Astrocyte (in vitro differentiated cells and primary cell): ENCODE data around the gene TPO. TPM values are rescaled to one million over a fixed set of nuclear protein-coding genes. Genes with fewer than 3 reads are reported as not detected.

ENCODE experiments used
- DNase-seq: peaks from one replicate; pipeline ENCODE4 v3.0.0-alpha.2; 2010; ENCODE audit warnings: low read depth
- FAIRE-seq: peaks from 2 replicates; lab custom pipeline; 2011; peaks lifted over from hg19 to GRCh38; lab: Jason Lieb, UNC
- H2AFZ ChIP-seq: 2 replicates; pipeline ENCODE4 v1.6.0; 2012; ENCODE audit warnings: low read depth, low read length, inconsistent platforms
- H3K27ac ChIP-seq: 2 replicates; pipeline ENCODE4 v1.5.1; 2011; ENCODE audit warnings: low read depth, low read length, inconsistent platforms
- H3K27me3 ChIP-seq: 2 replicates; pipeline ENCODE4 v1.6.0; 2011; ENCODE audit warnings: low read length, inconsistent platforms; ENCODE audit not compliant: insufficient read depth
- H3K36me3 ChIP-seq: 2 replicates; pipeline ENCODE4 v1.5.1; 2011; ENCODE audit warnings: low read length, inconsistent platforms; ENCODE audit not compliant: insufficient read depth
- H3K4me1 ChIP-seq: 2 replicates; pipeline ENCODE4 v1.5.1; 2011; ENCODE audit warnings: low read length, inconsistent platforms; ENCODE audit not compliant: insufficient read depth
- H3K4me2 ChIP-seq: 2 replicates; pipeline ENCODE4 v1.6.0; 2012; ENCODE audit warnings: low read length, inconsistent platforms
- H3K4me3 ChIP-seq: 2 replicates; pipeline ENCODE4 v1.5.1; 2011; ENCODE audit warnings: low read depth, mild to moderate bottlenecking, low read length, inconsistent platforms; ENCODE audit not compliant: insufficient read depth
- H3K79me2 ChIP-seq: 2 replicates; pipeline ENCODE4 v1.6.0; 2012; ENCODE audit warnings: mild to moderate bottlenecking, low read length, inconsistent platforms; ENCODE audit not compliant: insufficient read depth
- H3K9ac ChIP-seq: 2 replicates; pipeline ENCODE4 v1.6.0; 2012; ENCODE audit warnings: mild to moderate bottlenecking, low read length, inconsistent platforms
- H3K9me3 ChIP-seq: 2 replicates; pipeline ENCODE4 v1.5.1; 2012; ENCODE audit warnings: low read depth, mild to moderate bottlenecking, low read length, inconsistent platforms; ENCODE audit not compliant: insufficient read depth
- H4K20me1 ChIP-seq: 2 replicates; pipeline ENCODE4 v1.6.0; 2012; ENCODE audit warnings: low read length, inconsistent platforms; ENCODE audit not compliant: insufficient read depth
- H3K27ac Mint-ChIP-seq: one replicate; pipeline ENCODE4 v1.8.0; 2021; ENCODE audit warnings: mild to moderate bottlenecking, mixed read lengths; ENCODE audit not compliant: unreplicated experiment
- H3K27me3 Mint-ChIP-seq: one replicate; pipeline ENCODE4 v1.8.0; 2021; ENCODE audit warnings: low read depth, mixed read lengths; ENCODE audit not compliant: unreplicated experiment
- H3K36me3 Mint-ChIP-seq: one replicate; pipeline ENCODE4 v1.8.0; 2021; ENCODE audit warnings: low read depth, mixed read lengths; ENCODE audit not compliant: unreplicated experiment
- H3K4me1 Mint-ChIP-seq: one replicate; pipeline ENCODE4 v1.8.0; 2021; ENCODE audit warnings: low read depth, mixed read lengths; ENCODE audit not compliant: unreplicated experiment
- H3K4me3 Mint-ChIP-seq: one replicate; pipeline ENCODE4 v1.8.0; 2021; ENCODE audit warnings: mild to moderate bottlenecking, moderate library complexity, mixed read lengths; ENCODE audit not compliant: unreplicated experiment
- H3K9me3 Mint-ChIP-seq: one replicate; pipeline ENCODE4 v1.8.0; 2021; ENCODE audit warnings: mild to moderate bottlenecking, mixed read lengths; ENCODE audit not compliant: unreplicated experiment
- CTCF ChIP-seq: IDR thresholded peaks from 2 replicates; pipeline ENCODE4 v1.5.1; 2011; ENCODE audit warnings: low read depth, mild to moderate bottlenecking, inconsistent platforms, low read length, moderate library complexity; ENCODE audit not compliant: insufficient read depth
- EZH2 ChIP-seq: IDR thresholded peaks from 2 replicates; pipeline ENCODE4 v1.6.1; 2012; ENCODE audit warnings: mild to moderate bottlenecking, low read length, inconsistent platforms; ENCODE audit not compliant: insufficient read depth
- total RNA-seq: library from RNA; stranded (reverse); gene quantifications from 2 replicates; pipeline ENCODE4 v1.2.1, GENCODE V29; 2021

The TPO gene
- total RNA-seq, 1 donor from 2014 or later, result not detected

DNA sequence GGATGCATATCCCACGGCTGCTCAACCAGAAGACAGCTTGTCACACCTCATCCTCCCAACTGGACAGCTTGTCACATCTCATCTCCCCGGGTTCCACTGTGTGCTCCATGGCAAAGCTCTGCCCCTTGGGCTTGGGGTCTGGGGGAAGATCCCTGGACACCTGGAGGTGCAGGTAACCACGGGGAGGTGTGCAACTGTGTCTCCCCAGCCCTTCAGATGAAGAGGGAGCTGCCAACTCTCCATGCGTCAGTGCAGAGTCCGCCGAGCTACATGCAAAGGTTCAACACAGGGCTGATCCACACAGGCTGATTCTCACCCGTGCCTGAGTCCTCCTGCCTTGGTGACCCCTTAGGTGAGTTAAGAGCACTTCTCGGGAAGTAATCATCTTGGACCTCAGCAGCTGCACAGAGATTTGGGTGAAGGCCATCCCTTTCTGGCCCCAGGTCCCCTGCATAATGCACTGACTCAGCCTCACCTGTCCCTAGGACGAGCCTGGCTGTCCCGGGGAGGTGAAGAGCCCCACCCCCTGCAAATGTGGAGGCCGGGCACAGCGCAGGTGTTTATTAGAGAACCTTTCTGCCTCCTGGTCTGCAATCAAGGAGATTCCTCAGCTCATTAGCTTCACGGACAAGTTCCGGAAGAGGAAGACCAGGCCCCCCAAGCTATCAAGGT lies 173.1 kb downstream of the TPO start:
- Histone ChIP-seq H3K79me2 (no peaks in the 10 kb centered on the region), H3K4me1 (peaks cover 31% of the 10 kb centered on the region), H3K27me3 (no peaks in the 10 kb centered on the region), H3K4me3 (no peak overlapping the region), H3K9ac (no peak overlapping the region), H2AFZ (no peak overlapping the region), H3K36me3 (no peaks in the 10 kb centered on the region), H3K27ac (no peak overlapping the region), H3K9me3 (no peaks in the 10 kb centered on the region), H3K4me2 (no peak overlapping the region), H4K20me1 (no peaks in the 10 kb centered on the region)
- Mint-ChIP-seq H3K27me3 (peaks cover 21% of the 10 kb centered on the region), H3K9me3 (peaks cover 4% of the 10 kb centered on the region), H3K4me3 (no peak overlapping the region), H3K4me1 (peaks cover 20% of the 10 kb centered on the region), H3K27ac (no peak overlapping the region), H3K36me3 (peaks cover 6% of the 10 kb centered on the region)
- no peak for DNase-seq
- FAIRE-seq, result no peak
- TF ChIP-seq EZH2 (no peak), CTCF (no peak)

DNA sequence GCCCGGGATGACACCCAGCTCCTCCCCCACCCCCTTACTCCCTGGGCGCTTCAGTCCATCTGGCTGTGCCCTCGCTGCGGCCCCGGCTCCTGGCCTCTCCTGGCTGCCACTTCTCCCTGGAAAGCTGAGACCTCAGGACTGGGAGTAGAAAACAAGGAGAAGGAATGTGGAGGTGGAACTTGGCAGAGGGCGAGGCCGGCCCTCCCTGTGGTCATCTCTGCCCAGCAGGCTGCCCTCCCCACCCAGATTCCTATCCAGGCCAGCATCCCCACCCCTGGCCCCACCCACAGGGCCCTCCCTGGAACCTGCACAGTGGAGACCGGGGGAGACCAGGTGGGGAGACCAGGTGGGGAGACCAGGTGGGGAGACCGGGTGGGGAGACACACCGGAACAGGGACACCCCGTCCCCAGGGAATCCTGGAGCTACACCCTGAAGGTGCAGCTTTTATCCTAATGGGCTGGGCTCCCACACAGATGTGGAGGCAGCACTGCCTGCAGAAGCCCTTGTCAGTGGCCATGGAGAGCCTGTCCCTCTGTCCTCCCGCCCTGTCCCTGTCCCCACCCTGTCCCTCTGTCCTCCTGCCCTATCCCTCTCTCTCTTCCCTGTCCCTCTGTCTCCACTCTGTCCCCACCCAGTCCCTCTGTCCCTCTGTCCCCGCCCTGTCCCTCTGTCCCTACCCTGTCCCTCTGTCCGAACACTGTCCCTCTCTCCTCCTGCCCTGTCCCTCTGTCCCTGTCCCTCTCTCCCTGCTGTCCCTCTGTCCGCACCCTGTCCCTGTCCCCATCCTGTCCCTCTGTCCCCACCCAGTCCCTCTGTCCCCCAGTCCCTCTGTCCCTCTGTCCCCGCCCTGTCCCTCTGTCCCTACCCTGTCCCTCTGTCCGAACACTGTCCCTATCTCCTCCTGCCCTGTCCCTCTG lies 173.9 kb downstream of the TPO start:
- FAIRE-seq, result no peak
- H3K9me3 Mint-ChIP-seq, result peaks cover 2% of the 10 kb centered on the region
- no peak overlapping the region for H3K4me3 Mint-ChIP-seq
- Histone ChIP-seq H3K4me1 (peaks cover 37% of the 10 kb centered on the region), H3K4me3 (no peak overlapping the region), H3K27me3 (no peaks in the 10 kb centered on the region), H3K9me3 (no peaks in the 10 kb centered on the region), H3K27ac (no peak overlapping the region), H4K20me1 (no peaks in the 10 kb centered on the region), H3K4me2 (no peak overlapping the region), H3K36me3 (no peaks in the 10 kb centered on the region), H3K9ac (no peak overlapping the region), H2AFZ (no peak overlapping the region), H3K79me2 (no peaks in the 10 kb centered on the region)
- H3K27ac Mint-ChIP-seq, result no peak overlapping the region
- TF ChIP-seq EZH2, result no peak
- TF ChIP-seq CTCF, result no peak
- H3K4me1 Mint-ChIP-seq, result peaks cover 22% of the 10 kb centered on the region
- peak; percentile 48 for DNase-seq
- H3K36me3 Mint-ChIP-seq, result peaks cover 4% of the 10 kb centered on the region
- peaks cover 19% of the 10 kb centered on the region for H3K27me3 Mint-ChIP-seq
